Measurements from ENCODE around the gene ZSWIM4. TPM values are rescaled to one million over a fixed set of nuclear protein-coding genes. Genes with fewer than 3 reads are reported as not detected.

ZSWIM4 gene
- polyA plus RNA-seq, 1 donor (not counting 4 experiments of a cell fraction or from before 2014, with no cell fraction given) = 0.71 TPM

GRCh38 chr19:13797058-13797440 lies 1.8 kb downstream of the ZSWIM4 start:
- dilution Hi-C loops (cut with MboI; ENCODE audit: extremely low pct_ligation_motif_present, low sequenced_read_pairs) = no loop called here
- H3K79me2 ChIP-seq (ENCODE audit: control insufficient read depth, insufficient read depth, low read length) = peaks cover 4% of the 10 kb centered on the region
- H3K27me3 ChIP-seq (ENCODE audit: control insufficient read depth, extremely low read depth, insufficient read depth, low read length) = no peaks in the 10 kb centered on the region
- H3K4me3 ChIP-seq (ENCODE audit: control insufficient read depth in 2 of 3, extremely low read depth in 1 of 3, insufficient read depth in 2 of 3, low read depth in 1 of 3, low read length in 3 of 3) = peak overlapping the region; percentile 76 to 90 (median 79)
- H3K4me2 ChIP-seq (ENCODE audit: control insufficient read depth, extremely low read depth, insufficient read depth, low read depth, low read length) = peak overlapping the region; percentile 73
- no peaks in the 10 kb centered on the region for H4K20me1 ChIP-seq (ENCODE audit: control insufficient read depth, extremely low read depth, insufficient read depth, low read length)
- no peaks in the 10 kb centered on the region for H3K36me3 ChIP-seq (ENCODE audit: control insufficient read depth in 2 of 2, extremely low read depth in 1 of 2, insufficient read depth in 2 of 2, low read length in 2 of 2)
- no peak for TF ChIP-seq CTCF (optimal IDR thresholded peaks at IDR 0.05 in 1 of 3, IDR thresholded peaks at IDR 0.05 in 1 of 3, conservative IDR thresholded peaks at IDR 0.05 in 1 of 3; ENCODE audit: extremely low read depth in 1 of 3, insufficient read depth in 2 of 3, low read length in 3 of 3)
- no peak for TF ChIP-seq EZH2 (IDR thresholded peaks at IDR 0.05; ENCODE audit: low read length)
- peak overlapping the region; percentile 91 for H3K27ac ChIP-seq (ENCODE audit: control insufficient read depth, insufficient read depth, low read length)
- FAIRE-seq (peak; percentile 36), DNase-seq (ENCODE audit: low read depth, low spot score) (no peak)
- peaks cover 30% of the 10 kb centered on the region for H3K4me1 ChIP-seq (ENCODE audit: control insufficient read depth, extremely low read depth, insufficient read depth, low read length)
- H3K9me3 ChIP-seq (ENCODE audit: control insufficient read depth, low read depth, low read length) = no peaks in the 10 kb centered on the region
- no peak overlapping the region for H2AFZ ChIP-seq (ENCODE audit: control insufficient read depth, low read length)
- peak overlapping the region; percentile 75 for H3K9ac ChIP-seq (ENCODE audit: control insufficient read depth, extremely low read depth, insufficient read depth, low read length)
- peaks cover 2% of the 10 kb centered on the region for H3K9me1 ChIP-seq (ENCODE audit: control insufficient read depth, extremely low read depth, insufficient read depth, low read length)

- FAIRE-seq = peak; percentile 66
- H2AFZ ChIP-seq (ENCODE audit: control insufficient read depth, low read length) = no peak overlapping the region
- H3K4me2 ChIP-seq (ENCODE audit: control insufficient read depth, extremely low read depth, insufficient read depth, low read depth, low read length) = peak overlapping the region; percentile 73
Measured at GRCh38 chr19:13797870-13798269, 2.6 kb downstream of the ZSWIM4 start.

More at GRCh38 chr19:13797870-13798269, 2.6 kb downstream of the ZSWIM4 start:
- H4K20me1 ChIP-seq (ENCODE audit: control insufficient read depth, extremely low read depth, insufficient read depth, low read length) = no peaks in the 10 kb centered on the region
- TF ChIP-seq CTCF (optimal IDR thresholded peaks at IDR 0.05 in 1 of 3, IDR thresholded peaks at IDR 0.05 in 1 of 3, conservative IDR thresholded peaks at IDR 0.05 in 1 of 3; ENCODE audit: extremely low read depth in 1 of 3, insufficient read depth in 2 of 3, low read length in 3 of 3) (no peak), EZH2 (IDR thresholded peaks at IDR 0.05; ENCODE audit: low read length) (no peak)
- H3K79me2 ChIP-seq (ENCODE audit: control insufficient read depth, insufficient read depth, low read length) = peaks cover 4% of the 10 kb centered on the region
- peaks cover 30% of the 10 kb centered on the region for H3K4me1 ChIP-seq (ENCODE audit: control insufficient read depth, extremely low read depth, insufficient read depth, low read length)
- dilution Hi-C loops (cut with MboI; ENCODE audit: extremely low pct_ligation_motif_present, low sequenced_read_pairs) = no loop called here
- no peaks in the 10 kb centered on the region for H3K9me3 ChIP-seq (ENCODE audit: control insufficient read depth, low read depth, low read length)
- H3K4me3 ChIP-seq (ENCODE audit: control insufficient read depth in 2 of 3, extremely low read depth in 1 of 3, insufficient read depth in 2 of 3, low read depth in 1 of 3, low read length in 3 of 3) = no peak overlapping the region
- no peak overlapping the region for H3K9ac ChIP-seq (ENCODE audit: control insufficient read depth, extremely low read depth, insufficient read depth, low read length)
- H3K9me1 ChIP-seq (ENCODE audit: control insufficient read depth, extremely low read depth, insufficient read depth, low read length) = peaks cover 2% of the 10 kb centered on the region
- peaks cover 0 to under 1% of the 10 kb centered on the region in 2 experiments for H3K36me3 ChIP-seq (ENCODE audit: control insufficient read depth in 2 of 2, extremely low read depth in 1 of 2, insufficient read depth in 2 of 2, low read length in 2 of 2)
- peak overlapping the region; percentile 91 for H3K27ac ChIP-seq (ENCODE audit: control insufficient read depth, insufficient read depth, low read length)
- H3K27me3 ChIP-seq (ENCODE audit: control insufficient read depth, extremely low read depth, insufficient read depth, low read length) = no peaks in the 10 kb centered on the region
- no peak for DNase-seq (ENCODE audit: low read depth, low spot score)

Data from keratinocyte (primary cell).